Right lobe of liver (tissue), 4 donors: ENCODE measurements around the gene MAK.
A peak's percentile ranks its signal among the peaks of the same experiment; 100 is the strongest.

Source experiments
- POLR2A ChIP-seq: fragments of 450-650 bp; IDR thresholded peaks from one replicate; pipeline ENCODE4 v1.6.1; 2017; ENCODE audit warnings: antibody characterized with exemption, mild to moderate bottlenecking
- TF ChIP-seq, protein P1 (sequence below), 4 donors: fragments of 200-600 bp in 3 of 4; fragments of 450-650 bp in 1 of 4; IDR thresholded peaks; one replicate each; pipeline versions ENCODE4 v1.5.1 to v1.8.0; 2016 to 2022; ENCODE audit warnings: antibody characterized with exemption in 4 of 4, mild to moderate bottlenecking in 2 of 4
- donor health status: DM: no; HTN: no; CAD: no.
- donor health status: DM: no; HTN: no; CAD: no.
- donor health status: DM: no; HTN: yes; CAD: no.

DNA sequence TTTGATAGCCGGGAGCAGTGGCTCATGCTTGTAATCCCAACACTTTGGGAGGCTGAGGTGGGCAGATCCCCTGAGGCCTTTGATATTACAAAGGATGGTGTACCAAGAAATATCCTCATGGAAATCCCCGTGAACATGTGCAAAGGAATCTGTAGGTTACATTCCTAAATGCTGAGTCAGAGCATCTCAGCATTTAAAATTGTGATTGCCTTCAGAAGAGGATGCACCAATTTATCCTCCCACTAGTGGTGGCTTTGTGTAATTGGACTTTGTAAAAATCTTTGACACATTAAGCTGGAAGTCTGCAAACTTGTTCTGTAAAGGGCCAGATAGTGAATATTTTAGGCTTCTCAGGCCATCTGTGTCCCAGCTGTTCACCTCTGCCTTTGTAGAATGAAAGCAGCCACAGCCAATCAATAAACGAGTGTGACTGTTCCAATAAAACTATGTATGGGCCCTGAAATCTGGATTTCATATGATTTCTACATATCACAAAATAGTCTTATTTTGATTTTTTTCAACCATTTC, 79.0 kb downstream of the MAK start:
- TF ChIP-seq, protein P1, sequence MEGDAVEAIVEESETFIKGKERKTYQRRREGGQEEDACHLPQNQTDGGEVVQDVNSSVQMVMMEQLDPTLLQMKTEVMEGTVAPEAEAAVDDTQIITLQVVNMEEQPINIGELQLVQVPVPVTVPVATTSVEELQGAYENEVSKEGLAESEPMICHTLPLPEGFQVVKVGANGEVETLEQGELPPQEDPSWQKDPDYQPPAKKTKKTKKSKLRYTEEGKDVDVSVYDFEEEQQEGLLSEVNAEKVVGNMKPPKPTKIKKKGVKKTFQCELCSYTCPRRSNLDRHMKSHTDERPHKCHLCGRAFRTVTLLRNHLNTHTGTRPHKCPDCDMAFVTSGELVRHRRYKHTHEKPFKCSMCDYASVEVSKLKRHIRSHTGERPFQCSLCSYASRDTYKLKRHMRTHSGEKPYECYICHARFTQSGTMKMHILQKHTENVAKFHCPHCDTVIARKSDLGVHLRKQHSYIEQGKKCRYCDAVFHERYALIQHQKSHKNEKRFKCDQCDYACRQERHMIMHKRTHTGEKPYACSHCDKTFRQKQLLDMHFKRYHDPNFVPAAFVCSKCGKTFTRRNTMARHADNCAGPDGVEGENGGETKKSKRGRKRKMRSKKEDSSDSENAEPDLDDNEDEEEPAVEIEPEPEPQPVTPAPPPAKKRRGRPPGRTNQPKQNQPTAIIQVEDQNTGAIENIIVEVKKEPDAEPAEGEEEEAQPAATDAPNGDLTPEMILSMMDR (IDR thresholded peaks at IDR 0.05) = peak; percentile 35 to 41 (median 38)
- no peak for TF ChIP-seq POLR2A
